Loucy (cell line): ENCODE data around the gene MINDY2.

Source experiments
- H2AFZ ChIP-seq: fragments of 200-600 bp; sonication (generic); 2 replicates; pipeline ENCODE4 v1.6.0; 2016; ENCODE audit warnings: antibody characterized with exemption, mild to moderate bottlenecking, low read length, moderate library complexity
- H3F3A ChIP-seq: fragments of 200-600 bp; 2 replicates; pipeline ENCODE4 v1.6.0; 2016; ENCODE audit warnings: antibody characterized with exemption, low read depth, mild to moderate bottlenecking
- H3K27me3 ChIP-seq: fragments of 200-600 bp; sonication (generic); 2 replicates; pipeline ENCODE4 v1.6.1; 2014; ENCODE audit warnings: low read length, mild to moderate bottlenecking; ENCODE audit not compliant: insufficient read depth, poor library complexity, severe bottlenecking
- H3K36me3 ChIP-seq: fragments of 200-600 bp; sonication (generic); 2 replicates; pipeline ENCODE4 v1.6.1; 2016; ENCODE audit warnings: low read length; ENCODE audit not compliant: insufficient read depth
- H3K4me1 ChIP-seq: fragments of 200-600 bp; sonication (generic); 2 replicates; pipeline ENCODE4 v1.5.1; 2014; ENCODE audit warnings: low read length, mild to moderate bottlenecking; ENCODE audit not compliant: insufficient read depth, poor library complexity, severe bottlenecking
- H3K4me2 ChIP-seq: fragments of 200-600 bp; sonication (generic); 2 replicates; pipeline ENCODE4 v1.6.0; 2014; ENCODE audit warnings: antibody characterized with exemption, low read length, low read depth, mild to moderate bottlenecking; ENCODE audit not compliant: poor library complexity, severe bottlenecking
- H3K4me3 ChIP-seq: fragments of 200-600 bp; sonication (generic); 2 replicates; pipeline ENCODE4 v1.5.1; 2014; ENCODE audit warnings: low read length, mild to moderate bottlenecking, mixed read lengths; ENCODE audit not compliant: poor library complexity, severe bottlenecking
- H3K79me2 ChIP-seq: fragments of 200-600 bp; sonication (generic); 2 replicates; pipeline ENCODE4 v1.6.1; 2014; ENCODE audit warnings: low read length; ENCODE audit not compliant: insufficient read depth
- H3K9ac ChIP-seq: fragments of 200-600 bp; sonication (generic); 2 replicates; pipeline ENCODE4 v1.6.0; 2014; ENCODE audit warnings: mild to moderate bottlenecking, low read depth, low read length, moderate library complexity; ENCODE audit not compliant: poor library complexity, severe bottlenecking
- H3K9me2 ChIP-seq: fragments of 200-600 bp; sonication (generic); replicated peaks from 2 replicates; pipeline ENCODE4 v1.6.1; 2016; ENCODE audit warnings: low read depth, low read length, mixed read lengths
- H3K9me3 ChIP-seq: fragments of 200-600 bp; sonication (generic); 2 replicates; pipeline ENCODE4 v1.6.1; 2014; ENCODE audit warnings: mild to moderate bottlenecking, antibody characterized with exemption, low read length, low read depth; ENCODE audit not compliant: insufficient read depth
- H4K20me1 ChIP-seq: fragments of 200-600 bp; sonication (generic); 2 replicates; pipeline ENCODE4 v1.6.0; 2014; ENCODE audit warnings: antibody characterized with exemption, low read length, mild to moderate bottlenecking; ENCODE audit not compliant: insufficient read depth, poor library complexity, severe bottlenecking
- CTCF ChIP-seq: fragments of 200-600 bp; sonication (generic); conservative IDR thresholded peaks from 2 replicates; pipeline ENCODE4 v1.5.1; 2014; ENCODE audit warnings: mild to moderate bottlenecking, antibody characterized with exemption, low read length
- EZH2phosphoT487 ChIP-seq: fragments of 200-600 bp; IDR thresholded peaks from 2 replicates; pipeline ENCODE4 v1.6.1; 2018; ENCODE audit warnings: antibody characterized with exemption, mild to moderate bottlenecking, moderate library complexity, borderline replicate concordance

The MINDY2 gene

GRCh38 chr15:58736018-58736643 is 35.0 kb upstream of the MINDY2 start:
- Histone ChIP-seq H4K20me1 (peaks cover 93% of the 10 kb centered on the region), H3K4me1 (peaks cover 67% of the 10 kb centered on the region), H3K4me3 (peak overlapping the region; percentile 22), H3K27me3 (no peaks in the 10 kb centered on the region), H3K9me2 (no peaks in the 10 kb centered on the region), H2AFZ (no peak overlapping the region), H3K79me2 (peaks cover 98% of the 10 kb centered on the region), H3K9me3 (no peaks in the 10 kb centered on the region), H3F3A (0 out of 2 replicates have a peak, but pooled peaks cover 2% of the 10 kb centered on the region), H3K4me2 (peak overlapping the region; percentile 29), H3K9ac (no peak overlapping the region), H3K36me3 (peaks cover 4% of the 10 kb centered on the region; the same call in 1 of the 2 replicates)
- no peak for TF ChIP-seq EZH2phosphoT487
- TF ChIP-seq CTCF: no peak

GRCh38 chr15:58737298-58737697 is 33.8 kb upstream of the MINDY2 start:
- Histone ChIP-seq H3K4me3 (peak overlapping the region; percentile 7), H3K4me1 (peaks cover 72% of the 10 kb centered on the region), H4K20me1 (peaks cover 94% of the 10 kb centered on the region), H3K79me2 (peaks cover 98% of the 10 kb centered on the region), H2AFZ (no peak overlapping the region), H3K9ac (peak overlapping the region; percentile 8), H3K9me2 (no peaks in the 10 kb centered on the region), H3K36me3 (no peaks in the 10 kb centered on the region), H3F3A (0 out of 2 replicates have a peak, but pooled peaks cover 2% of the 10 kb centered on the region), H3K9me3 (no peaks in the 10 kb centered on the region), H3K27me3 (no peaks in the 10 kb centered on the region), H3K4me2 (peak overlapping the region; percentile 29)
- TF ChIP-seq EZH2phosphoT487: no peak
- no peak for TF ChIP-seq CTCF

GRCh38 chr15:58738046-58738707 is 32.9 kb upstream of the MINDY2 start:
- TF ChIP-seq CTCF (no peak), EZH2phosphoT487 (no peak)
- Histone ChIP-seq H3K9me3 (no peaks in the 10 kb centered on the region), H2AFZ (no peak overlapping the region), H3F3A (0 out of 2 replicates have a peak, but pooled peaks cover 2% of the 10 kb centered on the region), H3K36me3 (no peaks in the 10 kb centered on the region), H3K4me2 (peak overlapping the region; percentile 29), H3K79me2 (peaks cover 98% of the 10 kb centered on the region), H3K4me1 (peaks cover 72% of the 10 kb centered on the region), H4K20me1 (peaks cover 94% of the 10 kb centered on the region), H3K9me2 (no peaks in the 10 kb centered on the region), H3K27me3 (no peaks in the 10 kb centered on the region), H3K4me3 (peak overlapping the region; percentile 7), H3K9ac (no peak overlapping the region)
